IPS DF 4.7 (cell line): ENCODE data around the gene NTRK2.

Experiments
- DNase-seq: peaks from one replicate; pipeline ENCODE4 v3.0.0-alpha.2; 2013; ENCODE audit warnings: low spot score; ENCODE audit errors: extremely low read depth

Gene NTRK2

DNA sequence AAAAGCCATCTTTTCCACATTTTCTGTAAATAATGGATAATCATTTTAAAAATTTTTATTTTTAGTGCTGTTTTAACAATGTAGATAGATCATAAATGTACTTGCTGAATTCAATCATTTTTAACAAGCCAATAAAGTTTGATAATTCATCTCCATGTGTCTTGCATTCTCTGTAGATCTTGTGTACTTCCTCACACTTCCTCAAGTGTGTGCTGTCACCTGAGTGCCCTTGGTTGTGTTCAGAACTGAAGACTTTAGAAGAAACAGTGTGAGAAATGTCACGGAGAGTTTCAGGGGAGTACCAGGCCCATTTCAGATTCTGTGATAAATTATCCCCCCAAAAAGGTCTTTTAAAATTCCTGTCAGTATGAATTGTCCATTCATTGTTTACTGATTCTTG lies 146.0 kb downstream of the NTRK2 start:
- no peak for DNase-seq

- no peak for DNase-seq
Observed at GRCh38 chr9:84817038-84817437, 147.5 kb downstream of the NTRK2 start.

- no peak for DNase-seq
Observed at GRCh38 chr9:84818791-84819190, 149.3 kb downstream of the NTRK2 start.

DNA sequence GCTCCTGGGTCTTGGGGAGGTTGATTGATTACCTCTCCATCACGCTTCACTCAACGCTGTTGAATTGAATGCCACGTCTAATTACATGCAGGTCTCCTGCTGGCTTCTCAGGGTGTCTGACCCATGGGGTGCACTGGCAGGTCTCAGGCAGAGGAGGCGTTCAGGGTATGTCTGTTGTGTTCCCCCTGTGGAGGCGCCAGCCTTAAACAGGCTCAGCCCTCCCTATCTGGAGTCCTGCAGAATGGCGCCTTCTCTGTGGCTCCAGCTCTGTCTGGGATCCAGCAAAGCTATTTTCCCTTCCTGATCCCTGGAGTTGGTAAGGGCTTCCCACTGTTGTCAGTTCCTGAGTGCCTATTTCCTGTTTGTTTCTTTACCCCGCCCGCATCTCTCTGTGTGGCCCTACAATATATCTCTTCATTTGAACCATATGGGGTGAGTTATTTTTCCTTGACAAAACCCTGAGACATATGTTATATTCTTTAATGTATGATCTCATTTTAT lies 150.0 kb downstream of the NTRK2 start:
- no peak for DNase-seq

DNA sequence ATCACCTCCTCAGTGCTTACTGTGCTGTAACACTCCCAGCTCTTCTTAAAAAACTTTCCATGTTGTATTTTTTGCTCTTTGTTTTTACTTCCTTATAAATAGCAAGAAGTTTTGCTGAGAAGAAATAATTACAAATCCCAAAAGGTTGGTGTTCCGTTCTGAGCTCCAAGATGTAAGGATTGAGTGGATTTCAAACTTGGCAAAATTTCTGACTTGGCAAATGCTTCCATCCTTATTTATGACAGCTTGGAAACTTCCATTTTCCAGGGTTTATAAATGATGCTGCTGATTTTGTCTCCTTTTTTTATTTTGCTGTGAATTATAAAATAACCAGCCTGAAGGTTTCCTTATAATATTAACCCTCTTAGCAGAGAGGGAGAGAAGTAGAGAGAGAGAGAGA lies 151.9 kb downstream of the NTRK2 start:
- DNase-seq, result no peak

GRCh38 chr9:84822589-84823233 lies 153.2 kb downstream of the NTRK2 start:
- no peak for DNase-seq

DNA sequence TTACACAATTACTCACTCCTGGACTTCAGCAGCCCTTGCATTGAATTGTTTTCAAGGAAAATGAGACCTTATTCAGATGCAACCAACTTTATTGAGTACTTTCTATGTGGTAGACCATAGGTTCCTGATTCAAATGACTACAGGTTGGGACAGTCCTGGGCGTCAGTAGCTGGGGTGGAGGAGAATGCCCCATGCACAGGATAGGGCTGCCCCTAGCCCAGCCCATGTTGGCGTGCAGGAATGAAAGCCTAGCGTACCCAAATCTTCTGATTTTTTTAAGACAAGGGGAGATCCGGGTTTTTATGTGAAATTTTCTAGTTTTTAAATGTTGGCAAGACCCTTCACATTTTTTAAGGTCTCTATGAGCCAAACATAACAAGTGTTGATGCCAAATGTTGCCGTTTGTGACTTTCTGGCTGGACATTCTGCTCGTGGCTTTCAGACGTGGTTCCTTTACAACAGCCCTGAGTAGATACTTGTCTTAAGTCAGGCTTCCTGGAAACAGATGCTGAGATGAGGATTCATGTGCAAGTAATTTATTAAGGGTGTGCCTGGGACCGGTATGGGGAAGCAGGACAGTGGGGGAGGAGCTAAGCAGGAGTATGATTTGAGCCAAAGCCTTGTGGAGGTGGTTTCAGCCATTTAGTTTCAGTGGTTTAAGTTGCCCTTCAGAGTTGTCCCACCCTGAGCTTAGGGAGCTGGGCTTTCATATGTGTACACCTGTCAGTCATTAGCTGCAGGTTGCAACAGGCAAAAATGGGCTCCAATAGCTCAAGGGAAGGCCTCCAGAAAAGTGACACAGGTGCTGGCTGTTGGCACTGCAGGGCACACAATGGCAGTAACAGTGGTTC lies 154.1 kb downstream of the NTRK2 start:
- DNase-seq, result no peak

DNA sequence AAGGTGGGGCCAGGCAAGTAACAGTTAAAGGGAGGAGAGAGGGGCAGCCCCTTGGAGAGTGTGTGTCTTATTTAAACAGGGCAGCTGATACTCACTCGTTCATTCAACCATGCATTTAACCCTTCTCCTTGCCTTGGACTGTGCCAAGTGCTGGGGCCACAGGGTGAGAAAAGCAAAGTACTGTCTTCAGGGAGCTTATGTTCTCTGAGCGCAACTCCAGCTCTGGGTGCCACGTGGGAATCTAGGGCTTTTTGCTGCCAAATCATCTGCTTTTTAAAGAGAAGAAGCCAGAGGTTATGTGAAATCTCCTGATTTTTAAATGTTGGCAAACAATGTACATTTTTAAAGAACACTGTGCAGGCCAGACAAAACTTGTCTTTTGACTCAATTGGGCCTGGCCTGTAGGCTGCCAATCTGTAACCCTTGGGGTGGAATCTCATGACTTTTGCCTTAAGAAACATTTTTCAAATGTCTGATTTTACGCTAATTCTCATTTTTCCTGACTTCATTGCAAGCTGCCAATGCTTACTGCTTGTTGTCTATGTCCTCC lies 157.8 kb downstream of the NTRK2 start:
- DNase-seq, result no peak

DNA sequence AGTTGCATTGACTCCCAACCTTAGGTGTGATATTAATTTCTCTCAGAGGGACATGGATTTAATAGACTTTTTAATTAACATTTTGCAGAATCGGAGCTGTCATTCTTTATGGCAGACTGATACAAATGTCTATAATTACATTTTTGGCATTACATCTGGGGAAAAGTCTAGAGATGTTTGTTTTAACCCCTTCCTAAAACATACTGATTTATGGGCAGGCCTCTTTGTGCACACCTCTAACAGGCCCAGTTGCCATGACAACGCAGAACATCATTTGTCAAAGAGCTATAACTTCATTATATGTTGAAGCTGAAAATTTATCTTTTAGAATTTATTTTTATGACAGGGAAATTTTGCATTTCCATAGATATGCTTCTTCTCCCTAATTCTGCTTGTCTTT lies 158.5 kb downstream of the NTRK2 start:
- no peak for DNase-seq

GRCh38 chr9:84829471-84829870 lies 159.9 kb downstream of the NTRK2 start:
- no peak for DNase-seq

DNA sequence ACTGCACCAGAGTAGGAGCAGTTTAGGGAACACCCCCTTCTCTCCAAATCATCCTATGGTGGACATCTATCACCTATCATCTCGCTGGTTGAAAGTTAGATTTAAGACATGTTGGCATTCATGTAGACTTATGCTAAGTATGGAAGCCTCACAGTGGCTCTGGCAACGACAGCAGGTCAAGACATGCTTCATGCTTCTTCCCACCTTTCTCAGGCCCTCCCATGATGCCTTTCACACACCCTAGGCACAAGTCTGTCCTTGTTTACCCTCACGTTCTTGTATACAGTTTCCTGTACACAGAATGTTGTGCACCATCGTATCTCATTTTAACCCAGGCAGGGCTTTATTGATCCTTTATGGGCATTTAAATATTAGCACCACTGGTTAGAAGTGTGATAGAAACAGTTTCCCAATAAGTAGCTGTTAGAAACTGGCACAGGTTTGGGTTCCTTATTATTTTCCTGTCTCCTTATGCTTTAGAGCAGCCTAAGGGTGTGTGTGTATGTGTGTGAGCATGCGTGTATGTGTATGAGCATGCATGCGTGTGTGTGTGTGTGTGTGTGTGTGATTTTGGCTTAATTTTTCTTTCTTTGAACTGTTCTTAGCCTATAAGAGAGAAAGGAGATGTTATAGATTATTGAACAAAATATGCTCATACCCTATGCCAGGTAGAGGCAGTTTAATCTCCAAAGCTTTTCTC lies 160.6 kb downstream of the NTRK2 start:
- no peak for DNase-seq

- no peak for DNase-seq
Observed at GRCh38 chr9:84831377-84831776, 161.8 kb downstream of the NTRK2 start.

GRCh38 chr9:84832453-84832852 lies 162.9 kb downstream of the NTRK2 start:
- DNase-seq, result no peak

DNA sequence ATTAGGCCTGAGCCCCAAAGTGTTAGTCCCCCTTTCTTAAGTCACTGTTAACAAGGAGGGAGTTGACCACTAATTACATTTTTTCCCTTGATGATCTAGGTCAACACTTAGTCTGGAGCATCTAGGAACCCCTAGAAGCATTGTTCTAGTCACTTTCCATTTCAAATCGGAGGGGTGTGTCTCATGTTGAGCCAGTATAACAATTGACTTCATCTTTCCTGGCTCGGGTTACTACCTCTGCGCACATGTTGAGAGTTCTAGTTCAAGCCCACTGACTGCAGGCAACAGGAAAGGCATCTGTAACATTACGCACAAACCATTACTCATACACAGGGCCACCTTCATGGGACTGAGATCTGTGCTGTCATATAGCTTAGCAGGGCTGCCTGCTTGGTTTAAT lies 164.9 kb downstream of the NTRK2 start:
- no peak for DNase-seq

DNA sequence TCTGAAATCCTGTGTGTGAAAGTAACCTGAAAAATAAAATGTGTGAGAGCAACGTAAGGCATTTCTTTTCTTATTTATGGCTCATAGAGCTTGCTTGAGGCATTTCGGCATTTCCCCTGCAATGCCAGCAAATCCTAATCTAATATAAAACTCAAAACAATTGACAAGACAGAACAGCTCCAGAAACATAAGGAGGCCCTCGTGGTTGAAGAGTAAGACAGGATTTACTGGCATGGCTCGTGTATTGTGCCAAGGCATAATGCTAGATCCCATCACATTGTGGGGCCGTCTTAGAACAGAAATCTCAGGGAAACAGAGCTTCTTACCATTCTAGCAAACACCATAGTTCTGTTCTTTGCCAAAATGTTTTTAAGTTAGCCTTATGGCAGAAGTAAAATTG lies 166.2 kb downstream of the NTRK2 start:
- no peak for DNase-seq

- DNase-seq, result no peak
Observed at GRCh38 chr9:84838879-84839278, 169.3 kb downstream of the NTRK2 start.

DNA sequence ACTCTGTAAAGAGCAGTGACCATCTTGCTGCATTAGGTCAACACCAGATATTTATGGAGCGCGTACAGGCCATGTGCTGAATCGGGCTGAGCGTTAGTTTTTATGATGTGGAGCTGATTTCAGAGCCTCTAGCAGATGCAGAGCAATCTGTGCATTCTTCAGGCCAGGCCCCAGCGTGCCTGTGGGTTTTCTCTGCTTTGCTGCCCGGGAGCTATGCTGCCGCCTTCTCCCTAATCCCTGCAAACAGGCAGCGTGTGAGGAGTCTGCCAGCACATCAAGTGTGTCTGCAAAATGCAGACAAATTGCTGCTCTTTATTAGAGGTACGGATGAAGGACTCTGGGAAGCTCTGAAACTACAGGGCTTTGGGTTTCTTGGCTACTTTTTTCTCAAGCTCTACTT lies 170.0 kb downstream of the NTRK2 start:
- no peak for DNase-seq

DNA sequence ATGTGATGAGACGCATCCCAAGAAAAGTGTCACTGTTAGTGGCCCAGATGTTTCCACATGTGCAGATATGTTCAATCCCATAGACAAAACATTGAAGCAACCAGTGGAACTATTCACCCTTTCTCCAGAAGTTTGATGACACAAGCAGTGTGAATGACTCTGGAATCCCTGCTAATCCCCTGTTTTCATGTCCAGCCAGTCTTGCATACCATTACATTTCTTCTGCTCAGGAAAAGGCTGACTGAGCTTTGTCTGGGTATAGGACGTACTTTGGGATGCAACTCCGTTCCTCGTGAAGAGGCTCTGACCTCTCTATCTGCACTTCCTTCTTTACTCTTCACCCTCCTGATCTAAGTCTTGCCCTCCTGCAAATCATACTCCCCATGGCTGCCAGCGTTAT lies 172.4 kb downstream of the NTRK2 start:
- no peak for DNase-seq

DNA sequence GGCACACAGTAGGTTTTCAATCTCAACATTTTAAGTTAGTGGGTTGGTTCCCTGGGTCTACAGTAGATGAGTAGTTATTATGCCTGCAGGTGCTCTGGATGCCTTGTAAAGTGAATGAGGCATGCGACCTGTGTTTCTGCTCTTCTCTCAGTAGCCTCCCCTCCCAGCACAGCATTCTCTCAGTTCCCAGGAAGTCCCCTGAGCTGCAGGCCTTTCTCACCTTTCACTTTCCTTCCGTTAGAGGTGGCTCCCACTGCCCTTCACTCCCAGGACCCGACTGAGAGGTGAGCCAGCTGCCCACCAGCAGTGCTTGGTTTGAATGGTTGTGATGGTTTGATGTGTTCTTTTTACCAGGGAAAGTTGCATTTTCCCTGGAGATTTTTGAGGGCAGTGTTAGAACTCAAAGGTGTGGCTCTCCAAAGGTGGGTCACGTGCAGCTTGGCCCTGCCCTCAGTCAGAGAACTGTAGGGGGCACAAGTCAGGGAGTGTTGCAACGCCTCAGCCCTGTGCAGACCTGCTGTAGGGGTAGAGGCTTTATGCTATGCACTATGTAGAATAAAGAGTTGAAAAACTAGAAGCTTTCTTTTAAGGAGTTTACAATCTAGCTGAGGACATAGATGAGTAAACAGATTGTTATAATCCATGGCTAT lies 173.8 kb downstream of the NTRK2 start:
- DNase-seq, result no peak

DNA sequence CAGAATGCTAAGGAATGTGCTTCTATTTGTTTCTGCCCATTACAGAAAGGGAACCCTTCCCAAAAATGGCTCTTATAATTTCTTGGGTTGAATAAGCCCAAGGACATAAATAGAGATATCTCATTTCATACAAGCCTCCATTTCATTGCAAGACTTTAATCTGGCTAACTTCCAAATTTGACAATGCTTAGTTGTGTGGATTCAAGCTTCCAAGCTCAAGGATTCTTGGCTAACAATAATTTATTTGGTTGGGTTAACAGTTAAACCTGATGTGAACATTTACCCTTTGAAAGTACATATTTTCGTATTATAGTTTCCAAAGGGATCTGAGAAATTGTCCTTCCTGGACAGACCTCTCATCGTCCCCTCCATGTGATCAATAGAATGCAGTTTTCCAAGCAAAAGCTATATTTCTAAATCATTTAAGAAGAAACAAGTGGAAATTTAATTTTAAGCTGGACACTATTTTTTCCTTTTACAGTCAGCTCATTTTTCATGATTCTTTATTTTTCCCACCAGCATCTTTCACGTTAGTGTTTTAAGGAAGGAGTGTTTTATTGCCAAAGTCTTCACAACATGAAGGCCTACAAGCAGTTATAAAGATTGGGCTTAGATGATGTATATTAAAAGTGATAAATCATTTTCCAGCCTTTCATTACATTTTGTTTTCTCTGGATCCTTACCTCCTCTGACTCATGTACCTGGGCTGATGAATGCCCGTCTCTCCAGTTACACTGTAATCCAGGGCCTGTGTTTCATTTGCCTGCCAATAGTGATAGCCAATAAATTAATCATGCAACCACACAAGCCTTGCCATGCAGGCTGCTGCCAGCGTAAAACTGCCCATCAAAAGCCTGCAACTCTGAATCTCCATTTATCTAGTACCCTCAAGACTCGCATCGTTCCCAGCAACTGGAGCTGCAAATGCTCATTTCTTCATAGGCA lies 176.7 kb downstream of the NTRK2 start:
- no peak for DNase-seq
